Central memory CD4-positive, alpha-beta T cell (primary cell): ENCODE results near the gene ELF1.

Source experiments
- DNase-seq: peaks from one replicate; pipeline ENCODE4 v3.0.0; 2022

Gene ELF1

GRCh38 chr13:41005704-41006103 lies 13.4 kb downstream of the ELF1 start:
- DNase-seq, result no peak

- peak; percentile 64 for DNase-seq
Observed at GRCh38 chr13:41004875-41005693, 14.0 kb downstream of the ELF1 start.

- no peak for DNase-seq
Observed at GRCh38 chr13:41002606-41003005, 16.5 kb downstream of the ELF1 start.

- no peak for DNase-seq
Observed at GRCh38 chr13:41001695-41002094, 17.4 kb downstream of the ELF1 start.

GRCh38 chr13:40999416-40999815 lies 19.7 kb downstream of the ELF1 start:
- DNase-seq, result no peak

DNA sequence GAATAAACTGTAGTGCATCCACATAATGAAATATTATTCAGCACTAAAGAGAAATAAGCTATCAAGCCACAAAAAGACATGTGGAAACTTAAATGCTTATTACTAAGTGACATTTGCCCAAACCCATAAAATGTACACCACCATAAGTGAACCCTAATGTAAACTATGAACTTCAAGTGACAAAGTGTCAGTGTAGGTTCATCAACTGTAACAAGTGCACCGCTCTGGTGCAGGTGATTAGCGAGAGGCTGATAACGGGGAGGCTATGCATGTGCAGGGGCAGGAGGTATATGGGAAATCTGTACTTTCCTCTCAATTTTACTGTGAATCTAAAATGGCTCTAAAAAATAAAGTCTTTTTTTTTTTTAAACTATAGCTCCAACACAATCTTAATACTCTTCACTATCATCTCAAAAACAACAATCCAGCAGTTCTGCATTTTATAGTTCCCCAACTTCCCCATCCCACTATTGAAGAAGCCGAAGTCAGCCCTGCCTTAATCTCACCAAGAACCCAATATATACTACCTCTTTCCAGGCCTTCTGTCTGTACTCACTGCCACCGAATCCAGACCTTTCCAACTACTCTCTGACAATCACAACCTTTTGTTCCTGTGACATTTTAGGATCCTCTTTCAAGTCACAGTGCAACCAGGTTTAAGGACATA lies 22.6 kb downstream of the ELF1 start:
- no peak for DNase-seq

DNA sequence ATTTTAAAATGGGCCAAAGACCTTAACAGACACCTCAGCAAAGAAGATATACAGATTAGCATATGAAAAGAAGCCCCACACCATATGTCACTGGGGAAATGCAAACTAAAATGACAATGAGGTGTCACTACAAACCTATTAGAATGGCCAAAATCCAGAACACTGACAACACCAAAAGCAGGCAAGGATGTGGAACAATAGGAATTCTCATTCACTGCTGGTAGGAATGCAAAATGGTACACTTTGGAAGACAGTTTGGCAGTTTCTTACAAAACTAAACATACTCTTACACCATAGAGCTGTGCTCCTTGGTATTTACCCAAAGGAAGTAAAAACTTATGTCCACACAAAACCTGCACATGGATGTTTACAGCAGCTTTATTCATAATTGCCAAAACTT lies 23.1 kb downstream of the ELF1 start:
- no peak for DNase-seq

DNA sequence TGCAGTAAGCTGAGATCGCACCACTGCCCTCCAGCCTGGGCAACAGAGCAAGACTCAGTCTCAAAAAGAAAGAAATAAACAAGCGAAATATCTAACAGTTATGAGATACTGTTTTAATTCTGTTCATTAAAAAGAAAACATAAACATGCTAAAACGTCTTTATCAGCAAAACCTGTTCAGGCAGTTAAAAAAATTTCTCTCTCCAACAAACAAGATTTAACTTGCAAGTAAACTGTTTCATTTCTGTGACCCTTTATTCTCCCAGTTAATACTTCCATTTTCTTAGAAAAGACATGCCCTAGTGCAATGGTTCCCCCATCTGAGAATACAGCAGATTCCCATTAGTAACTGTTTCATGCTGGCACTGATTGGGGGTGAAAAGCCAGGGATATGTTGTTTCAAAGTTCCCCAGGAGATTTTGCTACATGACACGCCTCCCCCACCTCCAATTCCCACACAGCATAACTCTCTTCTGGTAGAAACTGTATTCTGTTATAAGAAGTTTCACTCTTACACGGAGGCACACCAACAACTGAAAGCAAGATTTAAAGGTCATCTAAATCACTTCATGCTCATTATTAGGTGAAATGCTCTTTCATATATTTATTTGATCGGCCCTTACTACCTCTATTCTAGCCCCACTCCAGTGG lies 24.4 kb downstream of the ELF1 start:
- no peak for DNase-seq

- no peak for DNase-seq
Observed at GRCh38 chr13:40993987-40994386, 25.1 kb downstream of the ELF1 start.

GRCh38 chr13:40992678-40993518 lies 26.2 kb downstream of the ELF1 start:
- no peak for DNase-seq

DNA sequence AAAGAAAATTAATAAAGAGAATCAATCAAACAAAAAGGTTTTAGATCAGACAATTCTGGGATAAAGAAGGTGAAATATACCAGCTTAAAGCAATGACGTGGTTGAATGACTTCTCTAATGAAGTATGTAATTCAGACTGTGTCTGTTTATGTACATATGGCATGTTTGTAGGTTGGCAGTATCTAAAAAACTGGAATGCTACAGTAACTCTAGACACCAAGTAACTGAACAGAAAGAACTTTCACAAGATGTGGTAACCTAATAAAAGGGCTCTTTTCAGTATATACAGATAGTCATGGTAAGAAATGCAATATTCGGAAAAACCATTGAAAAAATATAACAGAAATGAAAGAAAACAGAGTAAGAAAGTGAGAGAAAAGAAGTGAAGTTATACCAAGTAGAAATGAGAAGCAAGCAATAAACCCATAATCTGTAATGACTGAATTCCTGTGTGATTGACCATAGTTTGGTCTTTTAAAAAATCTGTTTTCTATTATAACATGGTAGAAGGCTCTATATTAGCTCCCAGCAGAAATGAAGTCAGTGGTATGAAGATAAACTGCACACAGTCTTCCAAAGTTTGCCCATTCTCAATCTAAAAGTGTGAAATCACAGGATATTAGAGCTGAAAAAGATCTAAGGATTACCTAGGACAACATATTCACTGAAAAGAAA lies 31.4 kb downstream of the ELF1 start:
- no peak for DNase-seq

- DNase-seq, result no peak
Observed at GRCh38 chr13:40986101-40986856, 32.8 kb downstream of the ELF1 start.

DNA sequence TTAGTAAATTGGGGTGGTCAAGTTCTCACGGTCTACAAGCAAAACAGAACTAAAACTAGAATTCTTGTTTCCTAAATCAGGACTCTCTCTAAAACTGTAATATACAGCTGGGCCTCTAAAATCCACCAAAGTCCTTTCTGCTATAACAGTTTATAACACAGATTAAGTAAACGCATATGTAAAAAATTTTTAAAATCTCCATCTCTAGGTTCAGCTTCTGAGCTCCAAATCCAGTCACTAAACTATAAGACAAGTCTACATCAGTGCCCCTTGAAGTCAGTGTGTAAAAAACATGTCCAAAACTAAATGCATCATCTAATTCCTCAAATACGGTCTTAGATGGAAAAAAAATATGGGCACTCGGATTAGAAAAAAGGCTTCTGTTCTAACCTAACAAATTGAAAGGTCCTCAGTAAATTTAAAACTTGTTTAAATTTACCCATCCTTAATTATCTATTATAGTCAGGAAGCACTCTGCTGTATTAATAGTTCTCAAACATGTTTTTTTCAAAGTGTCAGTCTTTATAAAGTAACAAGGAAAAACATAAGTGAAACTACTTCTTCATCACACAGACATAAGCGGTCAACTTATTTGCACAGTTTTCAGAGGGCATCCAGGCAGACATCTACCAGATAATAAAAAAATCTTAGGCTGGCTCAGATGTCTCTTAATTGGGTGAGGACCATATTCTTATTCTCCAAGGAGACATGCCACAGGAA lies 33.6 kb downstream of the ELF1 start:
- no peak for DNase-seq

DNA sequence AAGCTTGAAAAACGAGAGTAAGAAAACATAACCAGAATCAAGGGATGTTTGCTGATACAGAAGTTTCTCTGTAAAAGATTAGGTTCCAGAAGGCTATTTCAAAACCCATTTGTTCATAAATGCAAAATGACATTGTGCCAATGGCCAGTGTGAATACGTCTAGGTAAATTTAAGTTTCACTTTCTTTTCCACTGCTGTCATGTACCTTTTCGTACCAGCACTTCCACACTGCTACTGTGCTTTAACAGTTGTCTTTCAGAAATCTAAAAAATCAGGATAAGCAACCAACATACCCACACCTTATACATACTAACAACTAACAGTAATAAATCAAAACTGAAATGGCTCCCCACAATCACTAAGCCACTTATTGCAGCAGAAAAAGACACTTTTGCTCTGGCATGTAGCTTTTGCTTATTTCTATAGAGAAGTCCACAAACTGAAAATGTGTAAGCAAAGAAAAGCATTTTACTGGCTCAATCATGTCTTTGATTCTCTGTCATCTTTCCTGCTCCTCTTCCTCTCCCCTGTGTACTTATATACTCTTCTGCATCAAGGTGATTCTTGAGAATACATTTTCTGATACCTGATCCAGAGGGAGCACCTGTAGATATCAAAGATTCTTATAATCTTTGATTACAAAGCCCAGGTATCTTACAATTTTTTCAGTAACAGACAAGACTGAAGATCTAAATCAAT lies 34.3 kb downstream of the ELF1 start:
- DNase-seq, result peak; percentile 58

DNA sequence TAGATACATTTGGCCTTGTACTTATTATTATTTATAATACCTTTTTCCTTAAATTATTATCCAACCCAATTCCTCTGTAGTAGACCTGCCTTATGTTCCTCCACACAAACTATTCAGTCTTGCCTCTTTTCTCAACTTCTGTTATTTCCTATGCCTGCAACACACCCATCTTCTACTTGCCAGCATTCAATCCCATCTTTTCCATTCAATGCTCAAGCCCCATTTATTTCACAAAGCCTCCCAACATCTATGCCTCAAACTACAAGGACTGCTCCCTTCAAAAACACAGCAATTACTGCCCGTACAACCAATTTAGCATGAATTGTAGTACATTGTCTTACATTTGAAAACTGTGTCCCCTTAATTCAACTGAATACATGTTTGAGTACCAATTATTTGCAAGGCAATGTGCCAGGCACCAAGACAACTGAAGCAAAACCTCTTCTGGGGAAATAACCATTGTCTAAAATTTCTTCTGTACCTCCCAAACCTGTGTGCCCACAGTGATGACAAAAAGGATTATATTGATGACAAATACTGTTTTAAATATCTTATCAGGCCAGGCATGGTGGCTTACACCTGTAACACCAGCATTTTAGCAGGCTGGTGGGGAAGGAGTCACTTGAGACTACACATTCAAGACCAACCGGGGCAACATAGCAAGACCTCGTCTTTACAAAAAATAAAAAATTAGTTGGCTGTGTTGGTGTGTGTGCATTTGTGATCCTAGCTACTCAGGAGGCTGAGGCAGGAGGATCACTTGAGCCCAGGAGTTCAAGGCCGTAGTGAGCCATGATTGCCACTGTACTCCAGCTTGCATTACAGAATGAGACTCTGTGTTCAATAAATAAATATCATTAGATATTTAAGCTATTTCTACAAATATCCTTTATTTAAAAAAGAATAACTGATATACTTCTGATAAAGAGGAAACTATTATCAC lies 35.1 kb downstream of the ELF1 start:
- no peak for DNase-seq

- no peak for DNase-seq
Observed at GRCh38 chr13:40983259-40983658, 35.9 kb downstream of the ELF1 start.

- peak; percentile 81 for DNase-seq
Observed at GRCh38 chr13:40982772-40983171, 36.3 kb downstream of the ELF1 start.

- DNase-seq, result no peak
Observed at GRCh38 chr13:40981949-40982348, 37.2 kb downstream of the ELF1 start.

DNA sequence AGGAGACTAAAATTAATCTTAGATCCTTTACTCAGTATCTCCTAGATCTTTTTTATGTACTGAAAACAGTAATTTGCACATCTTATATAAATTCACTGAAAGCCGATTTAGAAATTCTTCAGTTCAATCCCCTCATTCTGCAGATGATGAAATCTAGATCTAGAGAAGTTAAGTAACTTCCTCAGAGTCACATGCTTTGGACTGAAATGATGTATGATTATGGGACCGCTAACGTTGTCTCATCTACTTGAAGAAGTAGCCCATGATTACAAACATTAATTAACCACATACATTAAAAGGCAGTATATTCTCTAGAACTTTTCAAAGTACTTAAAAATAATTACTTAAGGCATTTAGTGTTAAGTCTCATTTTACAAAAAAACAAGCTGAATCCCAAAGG lies 37.8 kb downstream of the ELF1 start:
- DNase-seq, result peak; percentile 44
